Femur (tissue), 1 donor: ENCODE results near the gene MYL7.
A peak's percentile ranks its signal among the peaks of the same experiment; 100 is the strongest.

ENCODE experiments used
- DNase-seq: peaks from one replicate; pipeline ENCODE4 v3.0.0-alpha.2; 2017

Gene MYL7

GRCh38 chr7:44167920-44168319 lies 26.8 kb upstream of the MYL7 start:
- no peak for DNase-seq

- DNase-seq, result no peak
These were observed 22.5 kb upstream of the MYL7 start for GRCh38 chr7:44163591-44163990.

- DNase-seq, result no peak
These were observed 21.8 kb upstream of the MYL7 start for GRCh38 chr7:44162785-44163395.

GRCh38 chr7:44162179-44162578 lies 21.0 kb upstream of the MYL7 start:
- DNase-seq, result no peak

- DNase-seq, result no peak
These were observed 20.2 kb upstream of the MYL7 start for GRCh38 chr7:44161371-44161770.

GRCh38 chr7:44159824-44160630 lies 18.9 kb upstream of the MYL7 start:
- no peak for DNase-seq

GRCh38 chr7:44158873-44159631 lies 17.9 kb upstream of the MYL7 start:
- DNase-seq, result no peak

- DNase-seq, result no peak
These were observed 17.2 kb upstream of the MYL7 start for GRCh38 chr7:44158096-44158872.

GRCh38 chr7:44157116-44158080 lies 16.3 kb upstream of the MYL7 start:
- DNase-seq, result no peak

GRCh38 chr7:44156453-44157010 lies 15.4 kb upstream of the MYL7 start:
- no peak for DNase-seq

GRCh38 chr7:44155191-44156185 lies 14.4 kb upstream of the MYL7 start:
- no peak for DNase-seq

- no peak for DNase-seq
These were observed 13.6 kb upstream of the MYL7 start for GRCh38 chr7:44154703-44155102.

- DNase-seq, result no peak
These were observed 12.8 kb upstream of the MYL7 start for GRCh38 chr7:44153948-44154335.

GRCh38 chr7:44152971-44153947 lies 12.1 kb upstream of the MYL7 start:
- DNase-seq, result peak; percentile 15

- DNase-seq, result no peak
These were observed 10.8 kb upstream of the MYL7 start for GRCh38 chr7:44151956-44152355.

- peak; percentile 27 for DNase-seq
These were observed 10.1 kb upstream of the MYL7 start for GRCh38 chr7:44150966-44151941.

GRCh38 chr7:44150466-44150832 lies 9.3 kb upstream of the MYL7 start:
- peak; percentile 61 for DNase-seq
